NCI-H2227 (cell line): ENCODE data around the gene SRC.

ENCODE experiments used
- DNase-seq: peaks from one replicate; lab custom pipeline; 2025; ENCODE audit not compliant: unreplicated experiment; lab: John Stamatoyannopoulos, UW

Gene SRC

GRCh38 chr20:37348792-37349516, 3.0 kb downstream of the SRC start:
- no peak for DNase-seq

GRCh38 chr20:37349517-37350491, 3.9 kb downstream of the SRC start:
- no peak for DNase-seq

- no peak for DNase-seq
Measured at GRCh38 chr20:37350649-37351574, 5.0 kb downstream of the SRC start.

DNA sequence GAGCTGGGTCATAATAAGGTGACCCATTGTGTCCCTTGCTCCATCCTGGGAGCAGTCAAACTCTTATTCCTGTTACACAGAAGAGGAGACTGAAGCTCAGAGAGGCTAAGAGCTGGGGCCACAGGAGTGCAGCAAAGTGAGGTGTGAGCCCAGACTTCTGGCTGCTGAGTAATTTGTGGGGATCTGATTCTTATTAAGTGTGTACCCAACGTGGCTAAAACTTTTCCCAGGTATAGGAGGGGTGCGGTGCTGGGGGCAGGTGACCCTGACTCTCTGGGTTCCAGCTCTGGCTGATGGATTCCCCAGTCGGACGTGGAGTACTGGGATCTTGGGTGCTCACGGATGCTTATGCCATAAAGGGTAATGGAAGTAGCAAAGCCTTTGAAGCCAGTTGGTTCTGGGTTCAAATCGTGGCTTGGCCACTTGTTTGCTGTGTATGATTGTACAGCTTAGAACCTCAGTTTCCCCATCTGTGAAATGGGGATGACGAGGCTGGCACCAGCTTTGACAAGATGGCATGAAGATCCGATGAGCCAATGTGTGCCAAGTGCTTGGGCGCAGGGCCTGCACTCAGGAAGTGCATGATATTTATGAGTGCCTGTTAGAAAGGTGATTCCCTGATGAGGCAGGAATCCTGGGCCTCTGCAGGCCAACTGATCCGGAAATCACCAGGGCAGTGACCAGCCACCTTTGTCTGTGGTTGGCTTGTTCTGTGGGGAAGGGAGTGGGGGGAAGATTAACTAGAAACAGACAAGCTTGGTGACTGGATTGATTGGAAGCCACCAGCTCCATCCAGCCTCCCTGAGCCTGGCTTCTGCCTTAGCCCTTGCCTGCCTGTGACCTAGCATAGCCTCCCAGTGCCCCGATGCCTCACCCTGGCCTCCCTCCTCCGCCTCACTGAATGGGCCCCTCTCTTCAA, 6.0 kb downstream of the SRC start:
- no peak for DNase-seq

DNA sequence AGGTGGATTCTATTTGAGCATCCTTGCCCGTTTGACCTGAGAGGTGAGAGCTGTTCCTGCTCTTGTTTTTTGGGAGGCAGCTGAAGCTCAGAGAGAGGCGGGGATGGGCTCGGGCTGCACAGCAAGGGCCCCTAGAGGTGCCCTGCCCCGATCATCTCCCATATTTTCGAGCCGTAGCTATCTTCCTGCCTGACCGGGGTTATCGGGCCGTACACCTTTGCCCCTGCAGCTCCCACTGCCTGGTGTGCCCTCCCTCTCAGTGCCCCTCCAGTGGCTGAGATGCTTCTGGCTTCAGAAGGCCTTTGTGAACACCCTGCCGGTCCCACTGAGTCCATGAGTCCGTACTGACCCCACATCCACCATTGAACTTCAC, 6.7 kb downstream of the SRC start:
- no peak for DNase-seq

DNA sequence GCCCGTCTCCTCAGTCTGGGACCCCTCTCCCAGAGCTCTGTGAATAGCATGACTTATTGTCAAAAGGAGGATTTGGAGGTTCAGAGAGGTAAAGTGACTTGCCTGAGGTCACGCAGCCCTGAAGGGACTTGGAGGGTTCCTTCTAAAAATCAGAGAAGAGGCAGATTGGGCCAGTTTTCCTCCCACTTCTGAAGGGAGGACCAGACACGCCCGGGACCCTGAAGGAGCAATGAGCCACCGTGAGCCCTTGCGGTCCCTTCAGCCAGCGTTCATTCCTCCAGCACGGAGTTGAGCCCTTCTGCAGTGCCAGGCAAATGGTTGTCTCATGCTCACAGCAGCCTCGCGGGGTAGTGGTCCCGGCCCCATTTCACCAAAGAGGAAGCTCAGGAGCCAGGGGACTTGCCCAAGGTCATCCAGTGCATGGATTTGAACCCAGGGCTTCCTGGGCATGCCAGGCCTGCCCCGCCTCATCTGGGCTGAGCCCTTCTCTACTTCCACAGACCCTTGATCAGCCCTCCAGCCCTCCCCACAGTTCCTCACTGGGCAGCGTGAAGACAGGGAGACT, 7.4 kb downstream of the SRC start:
- DNase-seq: no peak

DNA sequence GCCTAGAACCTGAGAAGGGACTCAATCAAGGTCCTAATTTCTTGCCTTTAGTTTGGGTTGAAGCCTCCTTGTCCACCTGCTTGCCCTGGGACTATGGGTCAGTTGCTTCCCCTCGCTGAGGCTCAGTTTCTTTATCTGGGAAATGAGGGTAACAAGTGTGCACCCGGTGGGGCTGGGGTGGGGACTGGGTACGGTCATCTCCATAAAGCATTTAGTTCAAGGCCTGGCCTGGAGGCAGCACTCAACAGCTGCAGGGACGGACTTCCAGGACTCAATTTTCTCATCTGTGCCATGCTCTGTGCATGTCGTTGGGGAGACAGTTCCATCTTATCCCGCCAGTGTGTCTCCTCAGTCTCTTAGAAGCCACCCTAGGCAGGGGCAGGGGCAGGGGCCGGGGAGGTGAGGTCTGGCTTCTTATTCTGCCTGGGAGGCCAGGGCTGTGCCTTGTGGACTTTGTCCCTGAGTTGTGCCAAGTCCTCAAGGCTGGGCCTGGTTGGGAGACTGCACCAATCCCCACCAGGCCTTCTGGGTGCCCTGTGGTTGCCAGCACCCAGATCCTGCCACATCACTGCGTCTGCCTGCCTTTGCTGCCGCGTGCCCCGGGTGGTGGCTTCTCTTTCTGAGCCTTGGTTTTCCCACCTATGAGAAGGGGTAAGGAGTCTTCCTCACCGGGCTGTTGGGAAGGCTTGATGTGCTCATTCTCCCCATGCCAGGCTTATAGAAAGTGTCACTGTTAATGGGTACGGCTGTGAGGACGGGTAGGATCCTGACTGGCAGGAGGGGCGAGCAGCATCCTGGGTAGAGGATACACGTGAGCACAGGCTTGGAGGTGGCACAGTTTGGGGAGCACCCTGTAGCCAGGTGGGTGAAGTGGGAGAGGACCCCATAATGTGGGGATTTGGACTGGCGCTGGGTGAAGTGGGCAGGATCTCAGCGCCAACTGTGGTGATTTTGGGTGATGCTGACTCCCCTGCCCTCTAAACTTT, 8.6 kb downstream of the SRC start:
- no peak for DNase-seq

DNA sequence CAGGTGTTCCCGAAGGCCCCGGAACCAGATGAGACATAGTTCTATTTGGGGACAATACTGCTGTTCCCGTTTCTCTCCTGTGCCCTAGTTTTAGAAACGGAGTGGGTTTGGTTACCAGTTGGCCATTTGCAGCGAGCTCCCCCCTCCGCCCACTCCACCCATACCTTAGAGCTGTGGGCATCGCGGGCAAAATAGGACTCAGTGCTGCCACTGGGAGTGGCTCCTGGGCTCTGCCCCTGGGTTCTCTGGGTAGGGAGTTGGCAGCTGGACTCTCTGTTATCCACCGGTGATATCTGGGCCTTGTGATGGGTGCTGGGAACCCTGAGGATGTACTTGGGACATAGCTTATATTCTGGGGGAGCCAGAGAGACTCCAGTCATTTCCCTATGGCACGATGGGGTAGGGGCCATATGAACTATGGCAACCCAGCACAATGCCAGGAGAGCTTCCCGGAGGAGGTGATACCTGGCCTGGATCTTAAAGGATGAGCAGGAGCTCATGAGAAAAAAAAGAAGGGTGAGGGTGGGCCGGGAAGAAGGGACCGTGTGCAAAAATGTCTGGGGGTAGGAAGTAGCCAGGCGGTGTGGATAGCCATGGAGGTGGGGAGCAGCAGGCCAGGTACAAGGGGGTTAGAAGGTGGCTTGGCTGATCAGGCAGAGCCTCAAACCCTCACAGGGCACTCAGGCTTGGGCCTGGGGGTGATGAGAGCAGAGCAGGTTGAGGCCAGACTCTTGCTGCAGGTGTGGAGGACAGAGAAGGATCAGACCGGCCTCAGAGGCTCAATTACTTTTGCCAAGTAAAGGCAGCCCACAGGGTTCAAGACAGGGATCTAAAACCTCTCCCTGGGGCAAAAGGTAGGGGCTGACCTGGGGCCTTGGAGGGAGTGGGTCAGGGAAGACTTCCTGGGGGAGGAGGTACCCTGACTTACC, 9.6 kb downstream of the SRC start:
- no peak for DNase-seq

DNA sequence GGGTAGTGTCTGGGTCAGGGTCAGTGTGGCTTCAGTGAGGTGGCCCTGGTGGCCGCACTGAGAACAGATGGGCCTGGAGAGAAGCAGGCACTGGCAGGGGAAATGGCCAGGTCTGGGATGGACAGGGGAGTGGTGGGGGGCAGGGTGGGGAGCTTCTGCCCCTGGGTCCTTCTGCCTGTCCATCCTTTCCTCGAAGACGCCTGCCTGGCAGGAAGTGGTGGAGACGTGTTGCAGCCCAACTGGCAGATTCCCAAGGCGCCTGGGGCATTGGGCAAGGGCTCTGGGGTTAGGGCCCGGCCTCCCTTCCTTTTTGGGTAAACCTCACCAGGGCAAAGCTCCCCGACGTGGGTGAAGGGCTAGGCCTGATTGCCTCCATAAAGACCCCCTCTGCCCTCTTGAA, 10.4 kb downstream of the SRC start:
- DNase-seq: no peak

DNA sequence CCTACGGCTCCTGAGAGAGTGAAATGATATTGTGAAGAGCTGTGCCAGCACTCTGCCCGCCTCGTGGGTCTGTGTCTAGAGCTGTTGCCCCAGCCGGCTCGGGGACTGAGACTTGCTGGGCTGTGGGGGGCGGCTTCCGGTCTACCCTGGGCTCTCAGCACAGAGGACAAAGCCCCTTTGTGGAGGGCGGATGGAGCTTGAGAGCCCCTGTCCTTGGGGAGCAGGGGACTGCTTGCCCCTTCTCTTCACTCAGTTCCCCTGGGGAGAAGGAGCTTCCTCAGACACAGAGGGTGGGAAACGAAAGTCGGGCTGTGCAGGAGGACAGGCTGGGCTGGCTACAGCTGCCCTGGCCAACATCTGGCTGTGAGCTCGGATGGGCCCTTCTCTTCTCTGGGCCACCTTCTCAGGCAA, 11.0 kb downstream of the SRC start:
- DNase-seq: no peak

- no peak for DNase-seq
Measured at GRCh38 chr20:37357481-37358365, 11.8 kb downstream of the SRC start.

- DNase-seq: no peak
Measured at GRCh38 chr20:37358366-37359150, 12.6 kb downstream of the SRC start.

- DNase-seq: no peak
Measured at GRCh38 chr20:37359331-37359730, 13.4 kb downstream of the SRC start.

GRCh38 chr20:37359836-37360235, 13.9 kb downstream of the SRC start:
- no peak for DNase-seq

DNA sequence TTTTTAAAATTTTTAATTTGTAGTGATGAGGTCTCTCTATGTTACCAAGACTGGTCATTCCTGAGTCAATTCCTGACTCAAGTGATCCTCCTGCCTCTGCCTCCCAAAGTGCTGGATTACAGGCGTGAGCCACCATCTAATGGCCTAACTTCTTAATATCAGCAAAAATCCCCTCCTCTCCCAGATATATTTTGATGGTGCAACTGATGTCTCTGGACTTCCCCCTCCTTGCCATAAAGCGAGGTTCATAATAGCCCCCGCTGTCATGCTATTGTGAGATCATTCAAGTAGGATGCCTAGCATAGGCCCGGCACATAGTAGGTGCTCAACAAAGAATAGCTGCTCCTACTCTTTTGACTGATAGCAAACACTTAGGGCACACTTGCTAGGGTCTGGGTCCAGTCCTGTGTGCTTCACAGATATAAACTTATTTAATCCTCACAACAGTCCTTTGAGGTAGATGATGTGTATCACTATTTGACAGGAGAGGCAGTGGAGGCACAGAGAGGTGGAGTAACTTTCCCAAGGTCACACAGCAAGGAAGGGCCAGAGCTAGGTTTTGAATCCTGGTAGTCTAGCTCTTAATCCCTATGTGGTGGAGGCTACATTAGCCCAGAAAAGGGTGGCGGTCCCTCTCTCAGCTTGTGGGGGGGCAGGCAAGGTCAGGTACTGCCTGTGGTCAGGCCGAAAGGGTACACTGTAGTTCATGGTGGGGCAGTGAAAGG, 14.6 kb downstream of the SRC start:
- DNase-seq: no peak
